Activated CD8-positive, alpha-beta T cell treated with anti-CD3 and anti-CD28 coated beads, Interleukin-2, amount 10 ng/mL, durations not matched to agents 7 days and 5 days (primary cell): Measurements from ENCODE around the gene TMEM98. TPM values are rescaled to one million over a fixed set of nuclear protein-coding genes. Genes with fewer than 3 reads are reported as not detected.
"Not testable (repeated sequence)": the region's sequence is repeated elsewhere in the genome, so short reads cannot be mapped to it uniquely, and the experiment has no call there.

ENCODE experiments used
- ATAC-seq: fragments of 150-1000 bp; cut with Tn5 transposase; one replicate; pipeline ENCODE4 v1.10.0; 2021; ENCODE audit warnings: moderate library complexity
- CTCF ChIA-PET: fragments of 350-600 bp; sonication (Branson Sonifier 250); formaldehyde crosslinking; loops from one replicate; lab custom pipeline; 2021; ENCODE audit warnings: antibody characterized with exemption; lab: Charles Lee
- POLR2A ChIA-PET: fragments of 350-600 bp; sonication (Branson Sonifier 250); formaldehyde crosslinking; loops from one replicate; lab custom pipeline; 2021; ENCODE audit warnings: antibody characterized with exemption; lab: Charles Lee
- DNase-seq: peaks from one replicate; pipeline ENCODE4 v3.0.0-alpha.2; 2020
- H3K27ac Mint-ChIP-seq: one replicate; pipeline ENCODE4 v1.8.0; 2021; ENCODE audit warnings: mild to moderate bottlenecking, mixed read lengths
- H3K27me3 Mint-ChIP-seq: one replicate; pipeline ENCODE4 v1.8.0; 2021; ENCODE audit warnings: low read depth, mixed read lengths
- H3K36me3 Mint-ChIP-seq: one replicate; pipeline ENCODE4 v1.8.0; 2021; ENCODE audit warnings: low read depth, mixed read lengths
- H3K4me1 Mint-ChIP-seq: one replicate; pipeline ENCODE4 v1.8.0; 2021; ENCODE audit warnings: low read depth, mixed read lengths
- H3K4me3 Mint-ChIP-seq: one replicate; pipeline ENCODE4 v1.8.0; 2021; ENCODE audit warnings: mild to moderate bottlenecking, mixed read lengths
- H3K9me3 Mint-ChIP-seq: one replicate; pipeline ENCODE4 v1.8.0; 2022; ENCODE audit warnings: mixed read lengths; ENCODE audit not compliant: insufficient read depth
- total RNA-seq, 2 experiments: library from RNA; stranded (reverse); gene quantifications; one replicate each; pipeline ENCODE4 v1.2.3, GENCODE V29; 2021

Gene TMEM98
- total RNA-seq, 2 experiments from 2014 or later, result not detected

DNA sequence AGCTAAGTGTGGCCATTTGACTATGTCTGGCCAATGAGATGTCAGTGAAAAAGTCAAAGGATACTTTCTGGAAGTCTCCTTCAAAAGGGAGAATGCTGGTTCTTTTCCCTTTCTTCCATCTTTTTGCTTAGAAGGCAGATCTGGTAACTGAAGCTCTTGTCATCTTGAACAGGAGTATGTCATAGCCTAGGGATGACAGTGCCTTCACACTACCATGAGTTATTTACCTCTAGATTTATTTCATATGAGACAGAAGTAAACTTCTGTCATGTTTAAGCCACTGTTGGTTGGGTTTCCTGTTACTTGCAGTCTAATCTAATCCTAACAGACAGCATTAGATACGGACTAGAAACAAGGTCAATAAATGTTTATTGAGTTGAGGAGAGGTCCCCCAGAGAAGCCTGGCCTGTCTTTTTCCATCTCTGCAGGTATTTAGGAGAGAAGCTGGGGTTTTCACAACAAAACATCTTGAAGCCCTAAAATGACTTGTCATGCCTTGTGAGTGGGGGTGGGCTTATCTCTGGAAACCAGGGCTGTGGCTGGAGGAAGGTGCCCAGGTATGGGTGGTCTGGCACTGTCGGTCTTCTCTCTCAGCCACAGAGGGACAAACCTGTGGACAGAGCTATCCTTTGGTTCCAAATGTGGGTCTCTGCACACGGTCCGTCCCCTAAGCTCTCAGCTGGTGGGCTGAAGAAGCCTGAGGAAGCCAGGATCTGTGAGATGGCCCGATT lies 28.5 kb downstream of the TMEM98 start:
- H3K27ac Mint-ChIP-seq, result no peak overlapping the region
- H3K36me3 Mint-ChIP-seq, result no peaks in the 10 kb centered on the region
- H3K9me3 Mint-ChIP-seq, result no peaks in the 10 kb centered on the region
- no peak overlapping the region for H3K4me3 Mint-ChIP-seq
- no peak for ATAC-seq
- no peaks in the 10 kb centered on the region for H3K4me1 Mint-ChIP-seq
- ChIA-PET POLR2A (no interaction called here), CTCF (interaction anchor here (1.0 to 2.0 kb wide), 3 partner anchors 15 to 173 kb away, joined by 3 to 5 read pairs (median 3); no protein-coding TSS in a partner anchor)
- H3K27me3 Mint-ChIP-seq, result peaks cover 18% of the 10 kb centered on the region
- no peak for DNase-seq

DNA sequence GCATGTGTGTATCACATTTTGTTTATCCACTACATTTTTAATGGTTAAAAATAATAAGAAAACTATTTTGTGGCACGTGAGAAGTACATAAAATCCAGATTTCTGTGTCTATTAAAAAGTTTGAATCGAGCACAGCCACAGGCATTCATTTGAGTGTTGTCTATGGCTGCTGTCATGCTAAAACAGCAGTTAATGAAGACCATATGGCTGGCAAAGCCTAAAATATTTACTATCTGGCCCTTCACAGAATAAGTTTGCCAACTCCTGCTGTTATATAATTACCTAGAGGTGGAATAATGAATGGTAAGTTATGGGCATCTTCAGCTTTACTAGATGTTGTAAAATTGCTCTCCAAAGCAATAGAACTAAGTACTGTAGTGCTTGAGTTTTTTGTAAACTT lies 30.5 kb downstream of the TMEM98 start:
- POLR2A ChIA-PET, result no interaction called here
- CTCF ChIA-PET, result no interaction called here
- H3K4me1 Mint-ChIP-seq, result no peaks in the 10 kb centered on the region
- no peaks in the 10 kb centered on the region for H3K36me3 Mint-ChIP-seq
- H3K27me3 Mint-ChIP-seq, result peaks cover 20% of the 10 kb centered on the region
- no peaks in the 10 kb centered on the region for H3K9me3 Mint-ChIP-seq
- no peak for ATAC-seq
- H3K27ac Mint-ChIP-seq, result no peak overlapping the region
- DNase-seq, result no peak
- no peak overlapping the region for H3K4me3 Mint-ChIP-seq

DNA sequence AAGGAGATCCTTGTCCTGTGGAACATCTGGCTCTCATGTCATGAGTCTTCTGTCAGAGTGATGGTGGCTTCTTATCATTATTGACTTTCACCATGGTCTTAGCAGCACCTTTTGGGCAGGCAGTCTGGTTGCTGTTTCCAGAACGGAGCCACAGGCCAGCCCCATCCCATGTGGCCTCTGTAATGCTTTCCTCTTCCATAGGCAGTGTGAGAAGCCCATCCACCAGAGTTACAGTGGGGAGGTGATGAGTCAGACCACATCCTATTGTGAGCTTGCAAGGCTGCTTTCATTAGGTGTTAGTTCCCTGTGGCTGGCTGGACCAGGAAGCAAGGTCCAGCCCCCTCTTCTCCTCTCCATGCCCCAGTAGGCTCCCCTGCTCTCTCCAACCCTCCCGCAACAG lies 32.9 kb downstream of the TMEM98 start:
- no peak for DNase-seq
- ChIA-PET POLR2A (no interaction called here), CTCF (interaction anchor here (1.0 kb wide), 1 partner anchor 83 kb away, joined by 3 read pairs; no protein-coding TSS in a partner anchor)
- ATAC-seq, result no peak
- Mint-ChIP-seq H3K27me3 (peaks cover 16% of the 10 kb centered on the region), H3K9me3 (no peaks in the 10 kb centered on the region), H3K27ac (no peak overlapping the region), H3K4me1 (no peaks in the 10 kb centered on the region), H3K36me3 (no peaks in the 10 kb centered on the region), H3K4me3 (no peak overlapping the region)

DNA sequence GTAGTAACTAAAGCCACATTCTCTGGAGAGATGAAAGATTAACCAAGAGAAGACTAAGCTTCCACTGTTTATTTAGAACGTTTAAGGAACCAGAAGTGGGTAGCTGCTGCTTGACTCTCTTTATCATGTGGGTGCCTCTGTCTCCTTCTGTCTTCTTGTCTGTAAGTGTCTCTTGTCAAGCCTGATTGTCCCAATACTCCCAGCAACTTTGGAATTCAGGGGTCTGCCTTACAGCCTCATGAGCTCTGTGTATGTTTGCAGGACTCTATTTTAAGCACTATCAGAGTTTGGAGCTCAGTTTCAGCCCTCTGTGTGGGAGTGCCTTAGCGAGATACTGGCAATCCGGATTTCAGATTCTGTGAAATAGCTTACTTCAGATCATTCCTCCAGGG lies 34.4 kb downstream of the TMEM98 start:
- DNase-seq (no peak), ATAC-seq (no peak)
- Mint-ChIP-seq H3K4me3 (no peak overlapping the region), H3K27ac (no peak overlapping the region), H3K4me1 (no peaks in the 10 kb centered on the region), H3K27me3 (peaks cover 17% of the 10 kb centered on the region), H3K9me3 (no peaks in the 10 kb centered on the region), H3K36me3 (no peaks in the 10 kb centered on the region)
- ChIA-PET CTCF (interaction anchor here (0.8 to 0.9 kb wide), 2 partner anchors 36 to 179 kb away, joined by 3 to 4 read pairs; no protein-coding TSS in a partner anchor), POLR2A (no interaction called here)

DNA sequence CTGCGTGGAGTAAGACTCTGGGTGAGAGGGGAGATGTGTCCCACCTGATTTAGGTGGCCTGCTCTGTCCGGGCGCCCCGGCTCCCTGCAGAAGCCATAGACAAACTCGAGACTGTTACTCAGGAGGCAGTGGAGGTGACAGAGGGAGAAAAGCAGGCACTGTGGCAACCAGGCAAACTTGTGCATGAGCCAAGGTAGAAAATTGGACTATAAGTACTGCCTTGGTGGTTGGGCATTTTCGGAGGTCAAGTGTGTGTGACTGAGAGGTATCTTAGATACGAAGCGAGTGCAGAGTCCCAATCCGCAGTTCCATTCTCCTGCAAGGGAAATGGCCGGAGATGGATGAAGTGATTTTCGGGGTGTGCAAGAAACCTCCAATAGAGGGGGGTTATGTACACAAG lies 36.6 kb downstream of the TMEM98 start:
- ChIA-PET CTCF (no interaction called here), POLR2A (no interaction called here)
- H3K36me3 Mint-ChIP-seq, result no peaks in the 10 kb centered on the region
- DNase-seq (no peak), ATAC-seq (no peak)
- H3K4me1 Mint-ChIP-seq, result no peaks in the 10 kb centered on the region
- H3K27ac Mint-ChIP-seq, result no peak overlapping the region
- peaks cover 14% of the 10 kb centered on the region for H3K27me3 Mint-ChIP-seq
- H3K4me3 Mint-ChIP-seq, result no peak overlapping the region
- no peaks in the 10 kb centered on the region for H3K9me3 Mint-ChIP-seq

DNA sequence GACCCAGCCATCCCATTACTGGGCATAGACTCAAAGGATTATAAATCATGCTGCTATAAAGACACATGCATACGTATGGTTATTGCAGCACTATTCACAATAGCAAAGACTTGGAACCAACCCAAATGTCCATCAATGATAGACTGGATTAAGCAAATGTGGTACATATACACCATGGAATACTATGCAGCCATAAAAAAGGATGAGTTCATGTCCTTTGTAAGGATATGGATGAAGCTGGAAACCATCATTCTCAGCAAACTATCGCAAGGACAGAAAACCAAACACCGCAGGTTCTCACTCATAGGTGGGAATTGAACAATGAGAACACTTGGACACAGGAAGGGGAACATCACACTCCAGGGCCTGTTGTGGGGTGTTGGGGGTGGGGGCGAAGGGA lies 41.3 kb downstream of the TMEM98 start:
- H3K27ac Mint-ChIP-seq, DNase-seq, H3K9me3 Mint-ChIP-seq, H3K36me3 Mint-ChIP-seq, POLR2A ChIA-PET, H3K4me3 Mint-ChIP-seq, ATAC-seq, CTCF ChIA-PET: not testable (repeated sequence)
- Mint-ChIP-seq H3K27me3 (peaks cover 10% of the 10 kb centered on the region), H3K4me1 (peaks cover 14% of the 10 kb centered on the region)

DNA sequence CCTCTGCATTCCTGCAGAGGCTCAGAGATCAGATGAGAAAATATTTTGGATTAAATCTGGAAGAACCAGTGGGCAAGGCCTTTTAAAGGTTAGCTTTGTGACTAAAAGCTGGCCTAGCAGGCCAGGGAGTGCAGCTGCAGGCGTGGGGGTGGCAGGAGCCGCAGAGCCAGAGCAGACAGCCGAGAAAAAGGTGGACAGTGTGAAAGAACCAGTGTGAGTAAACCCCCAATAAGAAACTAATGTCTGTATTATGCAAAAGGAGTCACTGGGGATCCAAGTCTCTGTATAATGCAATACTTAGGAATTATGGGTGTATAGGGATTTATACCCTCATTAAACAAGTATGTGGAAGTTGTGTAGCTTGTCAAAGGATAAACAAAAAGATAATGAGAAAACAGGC lies 42.3 kb downstream of the TMEM98 start:
- POLR2A ChIA-PET, result no interaction called here
- Mint-ChIP-seq H3K4me1 (peaks cover 14% of the 10 kb centered on the region), H3K9me3 (no peaks in the 10 kb centered on the region), H3K27ac (no peak overlapping the region), H3K36me3 (no peaks in the 10 kb centered on the region), H3K27me3 (peaks cover 10% of the 10 kb centered on the region), H3K4me3 (no peak overlapping the region)
- no peak for DNase-seq
- CTCF ChIA-PET, result interaction anchor here (1.2 kb wide), 1 partner anchor 60 kb away, joined by 3 read pairs; no protein-coding TSS in a partner anchor
- no peak for ATAC-seq

DNA sequence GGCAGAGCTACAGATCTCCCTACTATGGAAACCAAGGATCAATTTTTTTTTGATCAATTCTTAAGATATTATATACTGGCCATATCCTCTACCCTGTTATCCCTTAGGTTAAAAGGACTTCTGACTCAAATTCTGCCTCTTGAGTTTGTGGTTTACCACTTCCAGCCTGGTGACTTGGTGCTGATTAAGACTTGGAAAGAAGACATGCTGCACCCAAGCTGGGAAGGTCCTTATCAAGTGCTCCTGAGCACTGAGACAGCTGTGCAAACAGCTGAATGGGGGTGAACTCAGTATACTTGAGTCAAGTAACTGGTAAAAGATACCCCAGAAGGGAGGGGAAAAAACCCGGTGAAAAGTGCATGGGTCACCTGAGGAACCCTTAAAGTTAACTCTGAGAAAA lies 43.2 kb downstream of the TMEM98 start:
- peak; percentile 41 for DNase-seq
- Mint-ChIP-seq H3K4me1 (peaks cover 14% of the 10 kb centered on the region), H3K4me3 (no peak overlapping the region), H3K27me3 (peaks cover 5% of the 10 kb centered on the region), H3K27ac (no peak overlapping the region), H3K9me3 (no peaks in the 10 kb centered on the region), H3K36me3 (no peaks in the 10 kb centered on the region)
- ChIA-PET CTCF (interaction anchor here (1.2 to 1.5 kb wide), 2 partner anchors 61 to 94 kb away, joined by 3 to 5 read pairs; partner anchors contain the start of gene MYO1D), POLR2A (no interaction called here)
- ATAC-seq, result no peak

DNA sequence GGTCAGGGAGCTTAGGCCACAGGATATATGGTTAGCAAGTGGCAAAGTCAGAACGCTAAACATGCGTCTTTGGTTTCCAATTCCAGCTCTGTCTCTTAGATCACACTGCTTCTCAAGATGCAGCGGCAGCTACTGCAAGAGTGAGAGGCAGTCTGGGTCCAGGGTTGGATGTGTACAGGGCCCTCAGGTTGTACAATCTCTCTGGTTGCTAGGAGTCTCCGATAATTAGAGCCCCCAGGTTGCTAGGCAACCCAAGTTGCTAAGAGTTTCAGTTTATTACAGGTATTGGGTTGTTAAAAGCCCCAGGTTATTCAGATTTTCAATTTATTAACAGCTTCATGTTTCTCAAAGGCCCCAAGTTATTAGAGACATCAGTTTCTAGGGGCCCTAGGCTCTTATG lies 48.2 kb downstream of the TMEM98 start:
- H3K36me3 Mint-ChIP-seq, result no peaks in the 10 kb centered on the region
- H3K27ac Mint-ChIP-seq, result no peak overlapping the region
- DNase-seq (no peak), ATAC-seq (no peak)
- no peak overlapping the region for H3K4me3 Mint-ChIP-seq
- H3K9me3 Mint-ChIP-seq, result no peaks in the 10 kb centered on the region
- H3K27me3 Mint-ChIP-seq, result peaks cover 5% of the 10 kb centered on the region
- CTCF ChIA-PET, result interaction anchor here (2.4 kb wide), 1 partner anchor 22 kb away, joined by 12 read pairs; no protein-coding TSS in a partner anchor
- POLR2A ChIA-PET, result no interaction called here
- H3K4me1 Mint-ChIP-seq, result peaks cover 3% of the 10 kb centered on the region

DNA sequence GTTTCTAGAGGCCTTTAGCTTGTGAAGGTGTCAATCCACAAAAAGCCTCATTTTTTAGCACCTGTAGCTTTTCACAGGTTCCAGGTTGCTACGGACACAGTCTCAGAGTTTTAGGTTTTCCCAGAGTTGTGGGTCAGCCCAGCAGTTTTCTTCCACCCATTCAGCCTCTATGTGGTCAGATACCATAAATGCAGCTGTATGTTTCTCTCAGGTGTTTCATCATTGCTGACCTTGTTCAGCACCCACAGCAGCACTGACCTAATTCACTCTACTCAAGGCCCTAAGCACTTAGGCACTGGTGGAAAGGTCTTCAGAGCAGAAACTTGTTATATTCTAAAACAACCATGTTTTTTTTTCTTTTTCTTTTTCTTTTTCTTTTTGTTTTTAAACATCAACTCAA lies 48.7 kb downstream of the TMEM98 start:
- CTCF ChIA-PET, result interaction anchor here (2.4 kb wide), 1 partner anchor 22 kb away, joined by 12 read pairs; no protein-coding TSS in a partner anchor
- POLR2A ChIA-PET, result no interaction called here
- peaks cover 5% of the 10 kb centered on the region for H3K27me3 Mint-ChIP-seq
- H3K4me3 Mint-ChIP-seq, result no peak overlapping the region
- H3K4me1 Mint-ChIP-seq, result no peaks in the 10 kb centered on the region
- no peak for DNase-seq
- no peaks in the 10 kb centered on the region for H3K9me3 Mint-ChIP-seq
- H3K36me3 Mint-ChIP-seq, result no peaks in the 10 kb centered on the region
- no peak for ATAC-seq
- no peak overlapping the region for H3K27ac Mint-ChIP-seq

DNA sequence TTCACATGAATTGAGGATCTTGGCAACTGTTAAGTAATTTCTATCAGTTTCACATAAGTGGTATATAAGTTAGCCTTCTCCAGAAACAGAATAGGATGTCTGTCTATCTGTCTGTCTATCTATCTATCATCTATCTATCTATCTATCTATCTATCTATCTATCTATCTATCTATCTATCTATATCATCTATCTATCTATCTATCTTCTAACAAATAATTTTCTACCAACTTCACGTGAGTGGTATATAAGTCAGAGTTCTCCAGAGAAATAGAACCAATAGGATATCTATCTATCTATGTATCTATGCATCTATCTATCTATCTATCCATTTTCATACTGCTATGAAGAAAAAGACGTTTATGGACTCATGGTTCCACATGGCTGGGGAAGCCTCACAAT lies 52.3 kb downstream of the TMEM98 start:
- DNase-seq, result no peak
- ATAC-seq, result no peak
- CTCF ChIA-PET, result no interaction called here
- POLR2A ChIA-PET, result interaction anchor here (0.6 kb wide), 1 partner anchor 975 kb away, joined by 3 read pairs; no protein-coding TSS in a partner anchor
- H3K9me3 Mint-ChIP-seq, result no peaks in the 10 kb centered on the region
- H3K27me3 Mint-ChIP-seq, result peaks cover 6% of the 10 kb centered on the region
- H3K4me3 Mint-ChIP-seq, result no peak overlapping the region
- no peaks in the 10 kb centered on the region for H3K4me1 Mint-ChIP-seq
- peaks cover 1% of the 10 kb centered on the region for H3K36me3 Mint-ChIP-seq
- no peak overlapping the region for H3K27ac Mint-ChIP-seq

DNA sequence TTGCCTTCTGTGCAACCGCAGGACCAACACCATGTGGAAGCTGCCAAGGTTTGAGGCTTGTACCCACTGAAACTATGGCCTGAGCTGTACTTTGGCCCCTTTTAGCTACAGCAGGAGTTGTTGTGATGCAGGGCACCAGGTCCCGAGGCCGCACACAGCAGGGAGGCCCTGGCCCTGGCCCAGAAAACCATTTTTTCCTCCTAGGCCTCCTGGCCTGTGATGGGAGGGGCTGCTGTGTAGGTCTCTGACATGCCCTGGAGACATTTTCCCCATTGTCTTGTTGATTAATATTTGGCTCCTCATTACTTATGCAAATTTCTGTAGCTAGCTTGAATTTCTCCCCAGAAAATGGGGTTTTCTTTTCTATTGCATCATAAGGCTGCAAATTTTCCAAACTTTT lies 53.7 kb downstream of the TMEM98 start:
- H3K36me3 Mint-ChIP-seq, CTCF ChIA-PET, ATAC-seq, POLR2A ChIA-PET, H3K27ac Mint-ChIP-seq, H3K4me3 Mint-ChIP-seq, H3K27me3 Mint-ChIP-seq, H3K9me3 Mint-ChIP-seq, DNase-seq, H3K4me1 Mint-ChIP-seq: not testable (repeated sequence)
